Sigmoid colon (tissue), 7 donors: ENCODE measurements around the gene DMPK. TPM values are rescaled to one million over a fixed set of nuclear protein-coding genes. Genes with fewer than 3 reads are reported as not detected.

Experiments
- DNase-seq: peaks from one replicate; pipeline ENCODE4 v3.0.0-alpha.2; 2019
- H3K27ac ChIP-seq, 4 donors: fragments of 200-600 bp; sonication (generic); one replicate each; pipeline ENCODE4 v1.5.1; 2016 to 2019; ENCODE audit warnings: mild to moderate bottlenecking in 1 of 4
- H3K27me3 ChIP-seq, 3 donors: fragments of 200-600 bp; sonication (generic); one replicate each; pipeline ENCODE4 v1.5.1; 2019; ENCODE audit warnings: mild to moderate bottlenecking in 1 of 3
- H3K36me3 ChIP-seq, 4 donors: fragments of 200-600 bp; sonication (generic); one replicate each; pipeline ENCODE4 v1.5.1; 2016 to 2019
- H3K4me1 ChIP-seq, 4 donors: fragments of 200-600 bp; sonication (generic); one replicate each; pipeline ENCODE4 v1.5.1; 2017 to 2019
- H3K4me3 ChIP-seq, 4 donors: fragments of 200-600 bp; sonication (generic); one replicate each; pipeline ENCODE4 v1.5.1; 2017 to 2019; ENCODE audit warnings: mild to moderate bottlenecking in 2 of 4, moderate library complexity in 1 of 4
- H3K9me3 ChIP-seq, 4 donors: fragments of 200-600 bp in 3 of 4; sonication (generic) in 3 of 4; one replicate each; pipeline versions ENCODE4 v1.5.1 to v1.6.1; 2013 to 2019
- CTCF ChIP-seq, 4 experiments: fragments of 450-650 bp in 3 of 4; fragments of 200-600 bp in 1 of 4; IDR thresholded peaks; one replicate each; pipeline ENCODE4 v1.5.1; 2016 to 2019; ENCODE audit warnings: antibody characterized with exemption in 4 of 4, mild to moderate bottlenecking in 3 of 4, moderate library complexity in 2 of 4
- EP300 ChIP-seq, 4 donors: sonication (generic); formaldehyde crosslinking; IDR thresholded peaks; one replicate each; pipeline ENCODE4 v1.6.1; 2017; ENCODE audit warnings: antibody characterized with exemption in 4 of 4
- POLR2A ChIP-seq, 2 donors: fragments of 450-650 bp; IDR thresholded peaks; one replicate each; pipeline ENCODE4 v1.6.1; 2016; ENCODE audit warnings: antibody characterized with exemption in 2 of 2, mild to moderate bottlenecking in 2 of 2, moderate library complexity in 2 of 2
- POLR2AphosphoS5 ChIP-seq, 4 donors: sonication (generic); formaldehyde crosslinking; IDR thresholded peaks; one replicate each; pipeline ENCODE4 v1.6.1; 2017; ENCODE audit warnings: antibody characterized with exemption in 4 of 4
- WGBS, 2 donors: extraction: QIAGEN DNeasy Blood & Tissue Kit; methylation state at CpG; one replicate each; pipeline ENCODE4 v1.1.7; 2013; 5-methylcytosine and 5-hydroxymethylcytosine counted together
- intact Hi-C: fragments of 100-400 bp; cut with DNase I; formaldehyde crosslinking; loops from one replicate; pipeline ENCODE4 v1.15.1; 2023
- polyA plus RNA-seq, 3 donors: library from polyadenylated mRNA; stranded (reverse); fragments of 200-250 nt; gene quantifications; one replicate each; pipeline ENCODE4 v1.2.3, GENCODE V29; 2013
- total RNA-seq, 4 donors: library from RNA; depleted of rRNA; stranded (reverse); fragments of >200 nt; gene quantifications; one replicate each; pipeline ENCODE4 v1.1.0, GENCODE V29; 2016
- donor health status: healthy with polysubstance abuse.
- donor health status: Bipolar disorder and iron deficiency.
- donor health status: healthy.

The DMPK gene
- total RNA-seq, result 100 to 1,000 TPM in 3 of 4 donors, 10 to 100 TPM in 1; 62.2 to 219 (median 168) TPM
- polyA plus RNA-seq, result 10 to 100 TPM in 1 of 3 donors, 1 to 10 TPM in 2; 7.2 to 43.0 (median 8.8) TPM

DNA sequence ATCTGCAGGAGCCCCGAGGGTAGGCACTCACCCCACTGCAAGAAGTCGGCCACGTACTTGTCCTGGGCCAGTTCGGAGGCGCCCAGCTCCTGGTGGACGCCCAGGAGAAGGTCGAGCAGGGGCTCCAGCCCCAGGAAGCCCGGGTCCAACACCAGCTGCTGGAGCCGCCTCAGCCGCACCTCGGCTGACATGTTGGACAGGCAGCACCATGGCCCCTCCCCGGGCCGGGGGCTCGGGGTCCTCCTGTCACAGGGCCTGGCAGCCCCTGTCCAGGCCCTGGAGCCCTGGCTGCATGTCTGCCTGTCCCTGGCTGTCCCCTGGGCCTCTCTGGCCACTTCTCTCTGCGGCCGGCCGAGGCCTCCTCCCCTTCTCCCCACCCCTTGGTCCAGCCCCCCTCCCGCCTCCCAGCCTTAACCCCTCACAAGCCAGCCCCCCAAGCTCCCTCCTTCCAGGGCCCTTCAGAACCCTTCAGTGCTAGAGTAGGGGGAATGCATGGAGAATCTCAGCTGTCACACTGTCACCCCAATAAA, at the start of gene DMPK:
Gene DMPK, minus strand, starts transcription at position 329 of the 530 bp plus-strand sequence. Its CDS starts 138 bp downstream, at position 191.
- Histone ChIP-seq H3K27ac (peak within 1 kb of the TSS; percentile 96 to 98 (median 98)), H3K9me3 (no peaks in the 10 kb centered on the region), H3K36me3 (peaks cover 5 to 38% (median 33%) of the 10 kb centered on the region in 4 donors), H3K4me3 (peak within 1 kb of the TSS; percentile 77 to 94 (median 88)), H3K27me3 (no peaks in the 10 kb centered on the region), H3K4me1 (peaks cover 0 to 75% (median 65%) of the 10 kb centered on the region in 4 donors)
- TF ChIP-seq EP300 (IDR thresholded peaks at IDR 0.05) (no peak), POLR2A (IDR thresholded peaks at IDR 0.05) (peak; percentile 48 to 66), POLR2AphosphoS5 (IDR thresholded peaks at IDR 0.05) (peak in 3 of 4 donors; percentile 69 to 84 (median 81))
- DNase-seq, result peak; percentile 84
- 42 to 44% methylated on average over 18 of the region's 18 CpGs for WGBS, 2 donors
- intact Hi-C loops, result loop anchor here (10.0 kb wide), 1 partner anchor 277 kb away; the partner anchor contains the start of gene VASP

- Histone ChIP-seq H3K27ac (no peak overlapping the region), H3K4me1 (peaks cover 0 to 6% (median 0%) of the 10 kb centered on the region in 4 donors), H3K36me3 (peaks cover 58 to 100% (median 84%) of the 10 kb centered on the region in 4 donors), H3K4me3 (no peak overlapping the region), H3K9me3 (no peaks in the 10 kb centered on the region), H3K27me3 (no peaks in the 10 kb centered on the region)
- intact Hi-C loops, result no loop called here
- DNase-seq, result no peak
- 95 to 96% methylated on average over 16 of the region's 16 CpGs for WGBS, 2 donors
- TF ChIP-seq EP300 (IDR thresholded peaks at IDR 0.05) (no peak), POLR2AphosphoS5 (IDR thresholded peaks at IDR 0.05) (no peak), POLR2A (IDR thresholded peaks at IDR 0.05) (no peak), CTCF (IDR thresholded peaks at IDR 0.05) (no peak)
Measured at GRCh38 chr19:45828945-45829344, 46.7 kb upstream of the DMPK start.

DNA sequence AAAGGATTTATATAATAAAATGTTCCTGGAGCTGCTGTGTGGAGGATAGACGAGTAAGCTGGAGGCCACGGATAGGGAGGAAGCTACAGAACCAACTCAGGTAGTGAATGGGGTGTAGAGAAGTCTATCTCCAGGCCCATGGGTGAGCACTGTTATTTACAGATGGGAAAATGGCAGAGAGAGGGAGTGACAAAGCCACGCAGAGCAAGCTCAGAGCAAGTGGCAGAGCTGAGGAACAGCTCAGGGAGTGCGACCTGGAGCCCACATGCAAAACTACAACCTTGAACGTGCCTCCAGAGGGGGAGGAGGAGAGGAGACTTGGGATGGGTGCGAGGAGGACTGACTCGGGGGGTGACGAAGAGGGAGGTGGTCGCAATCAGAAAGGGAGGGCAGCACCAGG, 46.2 kb upstream of the DMPK start:
- 91 to 94% methylated on average over 9 of the region's 9 CpGs for WGBS, 2 donors

DNA sequence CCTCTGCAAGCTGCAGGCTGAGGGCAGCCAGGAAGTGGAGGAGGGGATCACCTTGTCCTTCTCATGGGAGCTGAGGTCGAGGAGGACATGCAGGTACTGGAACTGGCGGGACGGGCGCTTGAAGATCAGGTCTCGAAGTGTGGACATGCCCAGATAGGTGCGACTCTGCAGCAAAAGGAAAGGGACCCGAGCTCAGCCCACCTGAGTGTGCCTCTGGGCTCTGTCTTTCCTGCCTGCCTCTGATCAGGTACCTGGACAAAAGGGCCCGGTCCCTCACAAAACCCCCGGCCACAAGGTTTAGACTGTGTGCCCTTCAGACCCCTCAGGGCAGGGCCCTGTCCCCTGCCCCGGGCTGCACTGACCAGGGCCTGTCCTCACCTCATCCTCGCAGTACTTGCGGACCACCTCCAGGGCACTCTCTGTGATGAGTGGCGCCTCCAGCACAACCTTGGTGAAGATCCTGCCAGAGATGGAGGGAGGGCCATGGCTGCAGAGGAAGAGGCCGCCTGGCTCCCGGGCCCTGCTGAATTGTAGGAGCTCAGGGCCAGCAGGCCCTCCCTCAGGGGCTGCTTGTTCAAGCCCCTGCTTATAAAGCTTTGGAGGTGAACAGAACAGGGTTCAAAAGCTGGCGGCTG, 45.3 kb upstream of the DMPK start:
- DNase-seq, result no peak
- intact Hi-C loops, result no loop called here
- Histone ChIP-seq H3K9me3 (no peaks in the 10 kb centered on the region), H3K4me3 (no peak overlapping the region), H3K27ac (no peak overlapping the region), H3K27me3 (no peaks in the 10 kb centered on the region), H3K36me3 (peaks cover 49 to 100% (median 83%) of the 10 kb centered on the region in 4 donors), H3K4me1 (peaks cover 0 to 8% (median 0%) of the 10 kb centered on the region in 4 donors)
- 95 to 96% methylated on average over 16 of the region's 16 CpGs for whole genome bisulfite sequencing, 2 donors
- TF ChIP-seq POLR2AphosphoS5 (IDR thresholded peaks at IDR 0.05), result no peak
- no peak for TF ChIP-seq EP300 (IDR thresholded peaks at IDR 0.05)
- TF ChIP-seq CTCF (IDR thresholded peaks at IDR 0.05), result no peak
- TF ChIP-seq POLR2A (IDR thresholded peaks at IDR 0.05), result no peak

More for the DNA sequence above, 46.2 kb upstream of the DMPK start:
- Histone ChIP-seq H3K27me3 (no peaks in the 10 kb centered on the region), H3K27ac (no peak overlapping the region), H3K4me1 (peaks cover 0 to 8% (median 0%) of the 10 kb centered on the region in 4 donors), H3K9me3 (no peaks in the 10 kb centered on the region), H3K4me3 (no peak overlapping the region), H3K36me3 (peaks cover 56 to 100% (median 81%) of the 10 kb centered on the region in 4 donors)
- intact Hi-C loops, result no loop called here
- TF ChIP-seq EP300 (IDR thresholded peaks at IDR 0.05) (no peak), POLR2A (IDR thresholded peaks at IDR 0.05) (no peak), CTCF (IDR thresholded peaks at IDR 0.05) (no peak), POLR2AphosphoS5 (IDR thresholded peaks at IDR 0.05) (no peak)
- no peak for DNase-seq

DNA sequence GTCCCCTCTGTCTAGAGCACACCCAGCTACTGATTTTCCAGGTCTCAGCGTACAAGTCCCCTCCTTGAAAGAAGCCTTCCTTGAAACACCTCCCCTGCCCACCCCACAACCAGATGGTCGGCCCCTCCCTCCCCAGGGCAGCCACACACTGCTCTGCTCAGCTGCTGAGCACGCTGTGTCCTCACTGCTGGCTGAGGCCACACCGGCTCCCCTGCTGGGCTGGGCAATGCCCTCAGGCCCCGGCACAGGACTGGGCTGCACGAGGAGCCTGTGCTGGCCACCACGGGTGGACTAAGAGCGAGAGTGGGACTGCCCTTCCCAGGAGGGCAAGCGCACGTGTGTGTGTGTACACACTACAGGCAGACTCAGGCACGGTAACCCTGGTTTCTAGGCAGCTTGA, 44.6 kb upstream of the DMPK start:
- 88 to 91% methylated on average over 11 of the region's 11 CpGs for WGBS, 2 donors
- Histone ChIP-seq H3K4me1 (peaks cover 0 to 8% (median 0%) of the 10 kb centered on the region in 4 donors), H3K36me3 (peaks cover 49 to 97% (median 79%) of the 10 kb centered on the region in 4 donors), H3K4me3 (no peak overlapping the region), H3K9me3 (no peaks in the 10 kb centered on the region), H3K27ac (no peak overlapping the region), H3K27me3 (no peaks in the 10 kb centered on the region)
- no peak for DNase-seq
- intact Hi-C loops, result no loop called here
- TF ChIP-seq CTCF (IDR thresholded peaks at IDR 0.05) (no peak), POLR2AphosphoS5 (IDR thresholded peaks at IDR 0.05) (no peak), POLR2A (IDR thresholded peaks at IDR 0.05) (no peak), EP300 (IDR thresholded peaks at IDR 0.05) (no peak)
